H9 (cell line): ENCODE results near the gene ABHD13. TPM values are rescaled to one million over a fixed set of nuclear protein-coding genes. Genes with fewer than 3 reads are reported as not detected.

Source experiments
- DNase-seq: peaks from one replicate; pipeline ENCODE4 v3.0.0-alpha.2; 2017
- H2AFZ ChIP-seq: one replicate; pipeline ENCODE4 v1.6.1; 2013; ENCODE audit warnings: mild to moderate bottlenecking, low read length, control low read depth, moderate library complexity
- H2AK5ac ChIP-seq: 2 replicates; pipeline ENCODE4 v1.6.1; 2013; ENCODE audit warnings: low read length, control low read depth, mixed read lengths; ENCODE audit not compliant: insufficient read length
- H2BK120ac ChIP-seq: one replicate; pipeline ENCODE4 v1.6.1; 2013; ENCODE audit warnings: low read depth, mild to moderate bottlenecking, low read length, control low read depth, inconsistent platforms; ENCODE audit not compliant: poor library complexity, severe bottlenecking
- H2BK12ac ChIP-seq: 2 replicates; pipeline ENCODE4 v1.6.1; 2013; ENCODE audit warnings: low read length, control low read depth, mixed read lengths, low read depth; ENCODE audit not compliant: insufficient read length
- H2BK15ac ChIP-seq: 2 replicates; pipeline ENCODE4 v1.6.1; 2013; ENCODE audit warnings: low read depth, low read length, control low read depth
- H2BK20ac ChIP-seq: one replicate; pipeline ENCODE4 v1.6.1; 2013; ENCODE audit warnings: low read depth, mild to moderate bottlenecking, low read length, control low read depth, inconsistent platforms; ENCODE audit not compliant: poor library complexity, severe bottlenecking
- H2BK5ac ChIP-seq: 2 replicates; pipeline ENCODE4 v1.6.1; 2013; ENCODE audit warnings: low read length, control low read depth, mixed read lengths; ENCODE audit not compliant: insufficient read length
- H3K14ac ChIP-seq: 2 replicates; pipeline ENCODE4 v1.6.1; 2013; ENCODE audit warnings: low read length, control low read depth; ENCODE audit not compliant: insufficient read depth
- H3K18ac ChIP-seq: 2 replicates; pipeline ENCODE4 v1.6.1; 2013; ENCODE audit warnings: low read depth, mild to moderate bottlenecking, mixed read lengths, low read length, control low read depth; ENCODE audit not compliant: insufficient read length
- H3K23ac ChIP-seq: 2 replicates; pipeline ENCODE4 v1.6.1; 2013; ENCODE audit warnings: low read length, control low read depth, mixed read lengths, low read depth; ENCODE audit not compliant: insufficient read length
- H3K23me2 ChIP-seq: 2 replicates; pipeline ENCODE4 v1.6.1; 2013; ENCODE audit warnings: low read depth, mild to moderate bottlenecking, mixed read lengths, low read length, control low read depth; ENCODE audit not compliant: insufficient read length, poor library complexity, severe bottlenecking
- H3K27ac ChIP-seq: 2 replicates; pipeline ENCODE4 v1.5.1; 2013; ENCODE audit warnings: low read length, control low read depth, mixed read lengths, low read depth; ENCODE audit not compliant: insufficient read length
- H3K27me3 ChIP-seq: 2 replicates; pipeline ENCODE4 v1.6.1; 2013; ENCODE audit warnings: low read length, control low read depth, inconsistent platforms; ENCODE audit not compliant: insufficient read depth
- H3K4ac ChIP-seq: 2 replicates; pipeline ENCODE4 v1.6.1; 2013; ENCODE audit warnings: low read depth, mild to moderate bottlenecking, control low read depth, inconsistent platforms, low read length, moderate library complexity
- H3K4me1 ChIP-seq: 2 replicates; pipeline ENCODE4 v1.6.1; 2013; ENCODE audit warnings: low read length, control low read depth, inconsistent platforms; ENCODE audit not compliant: insufficient read depth
- H3K4me2 ChIP-seq: 2 replicates; pipeline ENCODE4 v1.6.1; 2013; ENCODE audit warnings: low read length, control low read depth, mixed read lengths; ENCODE audit not compliant: insufficient read length, insufficient read depth
- H3K56ac ChIP-seq: 2 replicates; pipeline ENCODE4 v1.6.1; 2013; ENCODE audit warnings: low read depth, mild to moderate bottlenecking, mixed read lengths, low read length, control low read depth; ENCODE audit not compliant: insufficient read length
- H3K79me1 ChIP-seq: 2 replicates; pipeline ENCODE4 v1.6.1; 2013; ENCODE audit warnings: low read depth, mild to moderate bottlenecking, moderate library complexity, low read length, control low read depth, inconsistent platforms; ENCODE audit not compliant: insufficient read depth, poor library complexity, severe bottlenecking
- H3K79me2 ChIP-seq: 2 replicates; pipeline ENCODE4 v1.6.1; 2013; ENCODE audit warnings: low read length, control low read depth, inconsistent platforms; ENCODE audit not compliant: insufficient read depth
- H3K9ac ChIP-seq: 2 replicates; pipeline ENCODE4 v1.6.1; 2013; ENCODE audit warnings: low read length, control low read depth, mixed read lengths; ENCODE audit not compliant: insufficient read length; ENCODE audit errors: extremely low read depth
- H3K9me3 ChIP-seq: one replicate; pipeline ENCODE4 v1.6.1; 2013; ENCODE audit warnings: low read depth, low read length, inconsistent platforms; ENCODE audit not compliant: control insufficient read depth
- H3T11ph ChIP-seq: one replicate; pipeline ENCODE4 v1.6.1; 2013; ENCODE audit warnings: mild to moderate bottlenecking, low read length, control low read depth, inconsistent platforms
- H4K20me1 ChIP-seq: one replicate; pipeline ENCODE4 v1.6.1; 2013; ENCODE audit not compliant: control insufficient read depth, insufficient read length, insufficient read depth
- H4K5ac ChIP-seq: 2 replicates; pipeline ENCODE4 v1.6.1; 2013; ENCODE audit warnings: low read depth, mild to moderate bottlenecking, mixed read lengths, low read length, control low read depth; ENCODE audit not compliant: insufficient read length
- H4K8ac ChIP-seq: replicated peaks from 2 replicates; pipeline ENCODE4 v1.6.1; 2013; ENCODE audit warnings: low read length, control low read depth, mixed read lengths, low read depth; ENCODE audit not compliant: insufficient read length
- H4K91ac ChIP-seq: 2 replicates; pipeline ENCODE4 v1.6.1; 2013; ENCODE audit warnings: low read depth, mild to moderate bottlenecking, moderate library complexity, mixed read lengths, low read length, control low read depth; ENCODE audit not compliant: insufficient read length
- H3K27ac Mint-ChIP-seq, 3 experiments: 2 replicates in 2 of 3; 3 replicates in 1 of 3; pipeline ENCODE4 v1.8.0; 2020 to 2021; ENCODE audit warnings: mixed read lengths in 3 of 3, mild to moderate bottlenecking in 1 of 3, moderate library complexity in 1 of 3
- H3K27me3 Mint-ChIP-seq: 2 replicates; pipeline ENCODE4 v1.8.0; 2021; ENCODE audit warnings: low read depth, mild to moderate bottlenecking, moderate library complexity, mixed read lengths
- H3K36me3 Mint-ChIP-seq, 3 experiments: 2 replicates in 2 of 3; 3 replicates in 1 of 3; pipeline ENCODE4 v1.8.0; 2020 to 2021; ENCODE audit warnings: low read depth in 3 of 3, mixed read lengths in 3 of 3; ENCODE audit not compliant: insufficient read depth in 1 of 3
- H3K4me1 Mint-ChIP-seq, 2 experiments: 2 replicates each; pipeline ENCODE4 v1.8.0; 2020; ENCODE audit warnings: mixed read lengths in 2 of 2
- H3K4me3 Mint-ChIP-seq, 2 experiments: 2 replicates in 1 of 2; 3 replicates in 1 of 2; pipeline ENCODE4 v1.8.0; 2020 to 2021; ENCODE audit warnings: mild to moderate bottlenecking in 2 of 2, mixed read lengths in 2 of 2, moderate library complexity in 1 of 2
- H3K9me3 Mint-ChIP-seq, 2 experiments: 2 replicates in 1 of 2; 3 replicates in 1 of 2; pipeline ENCODE4 v1.8.0; 2020; ENCODE audit warnings: mild to moderate bottlenecking in 2 of 2, mixed read lengths in 2 of 2, moderate library complexity in 1 of 2
- WGBS: extraction: QIAGEN DNeasy Blood & Tissue Kit; methylation state at CpG from one replicate; pipeline ENCODE4 v1.1.7; 2013; ENCODE audit warnings: missing lambda C conversion rate, low lambda C conversion rate, mixed read lengths; ENCODE audit not compliant: insufficient read length; ENCODE audit errors: extremely low coverage; 5-methylcytosine and 5-hydroxymethylcytosine counted together
- total RNA-seq: library from RNA; stranded (reverse); gene quantifications from 2 replicates; pipeline ENCODE4 v1.2.1, GENCODE V29; 2021
- TF ChIP-seq, protein P1 (sequence below): fragments of 200-600 bp; sonication (generic); conservative IDR thresholded peaks from 3 replicates; pipeline ENCODE4 v1.8.0; 2021; ENCODE audit warnings: antibody characterized with exemption, mild to moderate bottlenecking

ABHD13 gene
- total RNA-seq, 1 experiment from 2014 or later: 6.2 TPM

DNA sequence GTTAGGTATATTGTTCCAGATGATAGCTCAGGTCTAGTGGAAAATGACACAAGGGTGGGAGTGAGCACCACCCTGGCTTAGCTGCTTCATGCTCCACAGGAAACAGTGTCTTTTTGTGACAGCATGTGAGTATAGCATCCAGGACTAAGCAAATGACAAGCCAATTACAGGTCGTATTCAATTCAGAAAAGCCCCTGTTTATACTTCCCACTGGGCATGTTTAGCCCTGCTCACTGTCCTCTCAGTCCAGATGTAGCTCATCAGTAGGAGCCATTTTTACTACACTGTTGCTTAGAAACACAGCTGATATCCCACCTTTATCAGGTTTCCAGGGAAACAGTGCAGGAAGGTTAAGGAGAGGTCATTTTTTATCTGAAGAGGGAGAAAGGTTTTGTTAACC is 8.0 kb downstream of the ABHD13 start:
- Histone ChIP-seq H3K27me3 (no peaks in the 10 kb centered on the region), H3K4me1 (no peaks in the 10 kb centered on the region), H3K56ac (no peak overlapping the region), H3T11ph (no peak overlapping the region), H2AFZ (no peak overlapping the region), H4K8ac (no peak overlapping the region), H4K91ac (no peak overlapping the region), H2BK12ac (no peak overlapping the region), H3K18ac (no peak overlapping the region), H3K4me2 (no peak overlapping the region), H2BK15ac (no peak overlapping the region), H4K20me1 (no peaks in the 10 kb centered on the region), H3K79me1 (peaks cover under 1% of the 10 kb centered on the region), H3K79me2 (peaks cover 2% of the 10 kb centered on the region; the same call in 1 of the 2 replicates), H3K9me3 (no peaks in the 10 kb centered on the region), H2BK20ac (no peak overlapping the region), H3K14ac (no peak overlapping the region), H2BK5ac (no peak overlapping the region), H4K5ac (no peak overlapping the region), H3K4ac (no peak overlapping the region), H3K9ac (no peak overlapping the region), H2BK120ac (no peak overlapping the region), H3K23me2 (no peaks in the 10 kb centered on the region), H2AK5ac (no peak overlapping the region), H3K27ac (no peak overlapping the region), H3K23ac (no peak overlapping the region)
- Mint-ChIP-seq H3K27me3 (no peaks in the 10 kb centered on the region), H3K36me3 (peaks cover 0 to 5% (median 0%) of the 10 kb centered on the region in 3 experiments; a peak in 2 of 7 replicates), H3K4me3 (no peak overlapping the region), H3K27ac (peak overlapping the region in 1 of 3 experiments; percentile 54; a peak in 1 of 7 replicates), H3K4me1 (peaks cover 0 to 2% of the 10 kb centered on the region in 2 experiments; a peak in 1 of 4 replicates), H3K9me3 (no peaks in the 10 kb centered on the region)
- TF ChIP-seq, protein P1, sequence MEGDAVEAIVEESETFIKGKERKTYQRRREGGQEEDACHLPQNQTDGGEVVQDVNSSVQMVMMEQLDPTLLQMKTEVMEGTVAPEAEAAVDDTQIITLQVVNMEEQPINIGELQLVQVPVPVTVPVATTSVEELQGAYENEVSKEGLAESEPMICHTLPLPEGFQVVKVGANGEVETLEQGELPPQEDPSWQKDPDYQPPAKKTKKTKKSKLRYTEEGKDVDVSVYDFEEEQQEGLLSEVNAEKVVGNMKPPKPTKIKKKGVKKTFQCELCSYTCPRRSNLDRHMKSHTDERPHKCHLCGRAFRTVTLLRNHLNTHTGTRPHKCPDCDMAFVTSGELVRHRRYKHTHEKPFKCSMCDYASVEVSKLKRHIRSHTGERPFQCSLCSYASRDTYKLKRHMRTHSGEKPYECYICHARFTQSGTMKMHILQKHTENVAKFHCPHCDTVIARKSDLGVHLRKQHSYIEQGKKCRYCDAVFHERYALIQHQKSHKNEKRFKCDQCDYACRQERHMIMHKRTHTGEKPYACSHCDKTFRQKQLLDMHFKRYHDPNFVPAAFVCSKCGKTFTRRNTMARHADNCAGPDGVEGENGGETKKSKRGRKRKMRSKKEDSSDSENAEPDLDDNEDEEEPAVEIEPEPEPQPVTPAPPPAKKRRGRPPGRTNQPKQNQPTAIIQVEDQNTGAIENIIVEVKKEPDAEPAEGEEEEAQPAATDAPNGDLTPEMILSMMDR: no peak
- WGBS: no CpG with 5 or more reads among the region's 1 CpG
- no peak for DNase-seq
